GM12892 (cell line): ENCODE measurements around the gene ST6GALNAC5.

Source experiments
- POLR2A ChIP-seq: IDR thresholded peaks from 2 replicates; pipeline ENCODE4 v1.6.1; 2011; ENCODE audit warnings: low read depth, low read length, control low read depth
- POLR2AphosphoS5 ChIP-seq: IDR thresholded peaks from 2 replicates; pipeline ENCODE4 v1.6.1; 2011; ENCODE audit warnings: low read depth, low read length, control low read depth
- TAF1 ChIP-seq: IDR thresholded peaks from 2 replicates; pipeline ENCODE4 v1.6.1; 2011; ENCODE audit warnings: low read depth, mild to moderate bottlenecking, control low read depth, low read length, borderline replicate concordance

DNA sequence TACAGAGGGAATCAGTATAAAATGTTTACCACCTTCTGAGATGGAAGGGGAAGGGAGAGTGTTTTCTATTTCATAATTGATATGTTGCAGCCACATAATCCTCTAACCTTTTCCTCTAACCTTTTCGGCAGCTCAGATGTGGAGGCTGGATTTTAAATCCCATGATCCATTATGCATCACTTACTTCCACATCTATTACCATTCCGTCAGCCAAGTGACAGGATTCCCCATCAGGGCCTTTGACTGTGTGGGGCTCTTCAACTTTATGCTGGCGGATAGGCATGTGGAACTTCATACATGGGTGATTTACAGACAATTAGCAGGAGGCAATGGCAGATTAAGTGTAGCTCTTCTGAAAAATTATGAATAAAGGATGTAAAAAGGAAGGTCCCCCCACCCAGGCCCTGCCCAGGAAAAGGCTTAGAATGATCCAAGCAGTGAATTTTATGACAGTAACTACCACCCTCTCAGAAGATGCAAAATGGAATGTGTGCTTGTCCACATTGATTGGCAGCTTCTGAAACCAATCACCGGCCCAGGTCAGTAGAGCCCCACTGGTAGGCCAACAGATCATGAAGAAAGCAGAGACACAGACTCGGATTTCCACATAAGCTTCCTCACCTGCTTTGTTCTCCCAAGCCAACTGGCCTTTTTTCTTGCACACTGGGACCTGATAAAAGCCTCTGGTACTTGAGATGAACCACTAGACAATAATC, 147.0 kb downstream of the ST6GALNAC5 start:
- TF ChIP-seq POLR2A (no peak), POLR2AphosphoS5 (no peak), TAF1 (no peak)
